ENCODE measurements around the gene CALB2.

Gene CALB2

GRCh38 chr16:71399801-71400563 lies 41.5 kb downstream of the CALB2 start:
- no peak for DNase-seq

- DNase-seq, result no peak
These were observed 43.5 kb downstream of the CALB2 start for GRCh38 chr16:71402007-71402406.

GRCh38 chr16:71402674-71403073 lies 44.2 kb downstream of the CALB2 start:
- DNase-seq, result no peak

GRCh38 chr16:71404364-71404763 lies 45.8 kb downstream of the CALB2 start:
- no peak for DNase-seq

- DNase-seq, result no peak
These were observed 47.8 kb downstream of the CALB2 start for GRCh38 chr16:71406316-71406715.

GRCh38 chr16:71406724-71407123 lies 48.2 kb downstream of the CALB2 start:
- no peak for DNase-seq

GRCh38 chr16:71407731-71408130 lies 49.2 kb downstream of the CALB2 start:
- no peak for DNase-seq

GRCh38 chr16:71408536-71408935 lies 50.0 kb downstream of the CALB2 start:
- DNase-seq, result no peak

- no peak for DNase-seq
These were observed 50.7 kb downstream of the CALB2 start for GRCh38 chr16:71409011-71409775.

GRCh38 chr16:71410146-71410545 lies 51.6 kb downstream of the CALB2 start:
- no peak for DNase-seq

- peak; percentile 59 for DNase-seq
These were observed 54.0 kb downstream of the CALB2 start for GRCh38 chr16:71412270-71413160.

GRCh38 chr16:71413341-71413740 lies 54.8 kb downstream of the CALB2 start:
- no peak for DNase-seq

GRCh38 chr16:71414038-71414437 lies 55.5 kb downstream of the CALB2 start:
- no peak for DNase-seq

- peak; percentile 9 for DNase-seq
These were observed 63.4 kb downstream of the CALB2 start for GRCh38 chr16:71421911-71422310.

GRCh38 chr16:71423016-71423415 lies 64.5 kb downstream of the CALB2 start:
- DNase-seq, result no peak

- DNase-seq, result no peak
These were observed 65.3 kb downstream of the CALB2 start for GRCh38 chr16:71423865-71424264.

- DNase-seq, result no peak
These were observed 66.1 kb downstream of the CALB2 start for GRCh38 chr16:71424626-71425025.

- DNase-seq, result no peak
These were observed 67.2 kb downstream of the CALB2 start for GRCh38 chr16:71425746-71426068.

GRCh38 chr16:71426069-71426879 lies 67.8 kb downstream of the CALB2 start:
- no peak for DNase-seq

GRCh38 chr16:71426880-71427615 lies 68.5 kb downstream of the CALB2 start:
- DNase-seq, result no peak

- no peak for DNase-seq
These were observed 69.9 kb downstream of the CALB2 start for GRCh38 chr16:71428385-71428784.

- no peak for DNase-seq
These were observed 70.4 kb downstream of the CALB2 start for GRCh38 chr16:71428883-71429282.

All from activated CD4-positive, alpha-beta T cell treated with anti-CD3 and anti-CD28 coated beads, Interleukin-2, amount 50 U/mL, for 1 hour (primary cell).